CD8-positive, alpha-beta memory T cell (primary cell): ENCODE data around the gene CPNE7. TPM values are rescaled to one million over a fixed set of nuclear protein-coding genes. Genes with fewer than 3 reads are reported as not detected.

ENCODE experiments used
- CTCF ChIA-PET: fragments of 350-600 bp; sonication (Branson Sonifier 250); formaldehyde crosslinking; loops from one replicate; lab custom pipeline; 2021; ENCODE audit warnings: antibody characterized with exemption; lab: Charles Lee
- POLR2A ChIA-PET: fragments of 350-600 bp; sonication (Branson Sonifier 250); formaldehyde crosslinking; loops from one replicate; lab custom pipeline; 2021; ENCODE audit warnings: antibody characterized with exemption; lab: Charles Lee
- DNase-seq, 5 donors: peaks; one replicate each; pipeline versions ENCODE4 v3.0.0 to v3.0.0-alpha.2; 2020 to 2022; ENCODE audit warnings: mixed read lengths in 1 of 5
- H3K27ac ChIP-seq: one replicate; pipeline ENCODE4 v1.7.0; 2013; ENCODE audit warnings: low read depth, mild to moderate bottlenecking, low read length, moderate library complexity
- H3K27me3 ChIP-seq: 2 replicates; pipeline ENCODE4 v1.7.0; 2013; ENCODE audit warnings: low read length, mild to moderate bottlenecking; ENCODE audit not compliant: insufficient read depth, poor library complexity, severe bottlenecking
- H3K36me3 ChIP-seq: 2 replicates; pipeline ENCODE4 v1.7.0; 2013; ENCODE audit warnings: mild to moderate bottlenecking, low read length, moderate library complexity; ENCODE audit not compliant: insufficient read depth
- H3K4me1 ChIP-seq: 2 replicates; pipeline ENCODE4 v1.7.0; 2013; ENCODE audit warnings: mild to moderate bottlenecking, low read length, moderate library complexity; ENCODE audit not compliant: insufficient read depth
- H3K4me3 ChIP-seq: 2 replicates; pipeline ENCODE4 v1.7.0; 2013; ENCODE audit warnings: mild to moderate bottlenecking, low read length
- H3K9me3 ChIP-seq: 2 replicates; pipeline ENCODE4 v1.7.0; 2013; ENCODE audit warnings: mild to moderate bottlenecking, low read length
- H3K27ac Mint-ChIP-seq, 8 donors: one replicate each; pipeline ENCODE4 v1.8.0; 2020 to 2021; ENCODE audit warnings: mixed read lengths in 8 of 8, mild to moderate bottlenecking in 6 of 8, inconsistent platforms in 3 of 8, moderate library complexity in 3 of 8
- H3K27me3 Mint-ChIP-seq, 2 donors: one replicate each; pipeline ENCODE4 v1.8.0; 2020 to 2021; ENCODE audit warnings: mixed read lengths in 2 of 2, mild to moderate bottlenecking in 1 of 2, moderate library complexity in 1 of 2
- H3K36me3 Mint-ChIP-seq, 3 donors: one replicate each; pipeline ENCODE4 v1.8.0; 2020 to 2021; ENCODE audit warnings: mixed read lengths in 3 of 3, inconsistent platforms in 1 of 3, mild to moderate bottlenecking in 1 of 3
- H3K4me1 Mint-ChIP-seq, 3 donors: one replicate each; pipeline ENCODE4 v1.8.0; 2020 to 2021; ENCODE audit warnings: mixed read lengths in 3 of 3, inconsistent platforms in 1 of 3, mild to moderate bottlenecking in 1 of 3
- H3K4me3 Mint-ChIP-seq, 7 donors: one replicate each; pipeline ENCODE4 v1.8.0; 2020 to 2021; ENCODE audit warnings: mixed read lengths in 7 of 7, mild to moderate bottlenecking in 6 of 7, moderate library complexity in 4 of 7, inconsistent platforms in 2 of 7
- H3K9me3 Mint-ChIP-seq, 5 donors: one replicate each; pipeline ENCODE4 v1.8.0; 2020 to 2022; ENCODE audit warnings: mixed read lengths in 5 of 5, mild to moderate bottlenecking in 3 of 5, moderate library complexity in 2 of 5, inconsistent platforms in 1 of 5
- polyA plus RNA-seq: library from polyadenylated mRNA; unstranded; fragments of 300-500 nt; fragmentation: Illumina TruSeq; gene quantifications from one replicate; pipeline ENCODE4 v1.2.3, GENCODE V29; 2021
- total RNA-seq, 2 experiments: library from RNA; stranded (reverse); gene quantifications; one replicate each; pipeline ENCODE4 v1.2.3, GENCODE V29; 2021

CPNE7 gene
- total and polyA plus RNA-seq, 3 experiments from 2014 or later = 3.2 to 12.9 (median 6.1) TPM

- Mint-ChIP-seq H3K27me3 (peaks cover 0 to 2% of the 10 kb centered on the region in 2 donors), H3K4me1 (peaks cover 0 to 4% (median 2%) of the 10 kb centered on the region in 3 donors), H3K4me3 (no peak overlapping the region), H3K27ac (no peak overlapping the region), H3K36me3 (peaks cover 0 to 63% (median 4%) of the 10 kb centered on the region in 3 donors), H3K9me3 (no peaks in the 10 kb centered on the region)
- no peak overlapping the region for H3K4me3 ChIP-seq
- ChIA-PET POLR2A (no interaction called here), CTCF (no interaction called here)
- peaks cover under 1% of the 10 kb centered on the region for H3K4me1 ChIP-seq
- no peak overlapping the region for H3K27ac ChIP-seq
- H3K27me3 ChIP-seq = no peaks in the 10 kb centered on the region
- H3K36me3 ChIP-seq = peaks cover 19% of the 10 kb centered on the region
- no peak for DNase-seq
- H3K9me3 ChIP-seq = no peaks in the 10 kb centered on the region
Observed at GRCh38 chr16:89646270-89646669, 70.7 kb downstream of the CPNE7 start.

Other genes starting within 250 kb of the CPNE7 start
- 100 to 1,000 TPM; 130 to 150 TPM for gene ANKRD11, start 85.2 kb upstream of the CPNE7 start, total RNA-seq
- 39.8 TPM for gene ANKRD11, start 85.2 kb upstream of the CPNE7 start, polyA plus RNA-seq
- 10 to 100 TPM; 77.4 to 79.5 TPM for gene SPG7, start 67.4 kb upstream of the CPNE7 start, total RNA-seq
- 48.2 TPM for gene SPG7, start 67.4 kb upstream of the CPNE7 start, polyA plus RNA-seq
- gene RPL13, start 15.1 kb upstream of the CPNE7 start, total RNA-seq = 1,000 to 10,000 TPM; 2,710 to 2,878 TPM
- gene RPL13, start 15.1 kb upstream of the CPNE7 start, polyA plus RNA-seq = 5,211 TPM
- not detected for gene DPEP1, start 37.9 kb downstream of the CPNE7 start, total RNA-seq
- not detected for gene DPEP1, start 37.9 kb downstream of the CPNE7 start, polyA plus RNA-seq
- gene CHMP1A, start 82.0 kb downstream of the CPNE7 start, total RNA-seq = 10 to 100 TPM; 81.4 to 94.0 TPM
- 72.1 TPM for gene CHMP1A, start 82.0 kb downstream of the CPNE7 start, polyA plus RNA-seq
- 10 to 100 TPM; 16.9 TPM for gene SPATA33, start 82.1 kb downstream of the CPNE7 start, total RNA-seq
- gene SPATA33, start 82.1 kb downstream of the CPNE7 start, polyA plus RNA-seq = 2.3 TPM
- 10 to 100 TPM; 74.8 to 79.0 TPM for gene CDK10, start 110.9 kb downstream of the CPNE7 start, total RNA-seq
- gene CDK10, start 110.9 kb downstream of the CPNE7 start, polyA plus RNA-seq = 31.8 TPM
- gene SPATA2L, start 125.9 kb downstream of the CPNE7 start, total RNA-seq = 1 to 10 TPM; 7.0 to 7.6 TPM
- gene SPATA2L, start 125.9 kb downstream of the CPNE7 start, polyA plus RNA-seq = 10.3 TPM
- 1 to 10 TPM; 3.7 to 4.0 TPM for gene VPS9D1, start 145.1 kb downstream of the CPNE7 start, total RNA-seq
- gene VPS9D1, start 145.1 kb downstream of the CPNE7 start, polyA plus RNA-seq = 1.6 TPM
- 10 to 100 TPM; 35.6 to 36.6 TPM for gene ZNF276, start 145.8 kb downstream of the CPNE7 start, total RNA-seq
- 47.3 TPM for gene ZNF276, start 145.8 kb downstream of the CPNE7 start, polyA plus RNA-seq
- 10 to 100 TPM; 88.0 to 94.0 TPM for gene FANCA, start 240.9 kb downstream of the CPNE7 start, total RNA-seq
- gene FANCA, start 240.9 kb downstream of the CPNE7 start, polyA plus RNA-seq = 10.8 TPM